Fibroblast of mammary gland (primary cell): Measurements from ENCODE around the gene DHDDS.
A peak's percentile ranks its signal among the peaks of the same experiment; 100 is the strongest.

Experiments
- DNase-seq: peaks from one replicate; pipeline ENCODE4 v3.0.0-alpha.2; 2010; ENCODE audit warnings: low read depth
- H3K4me3 ChIP-seq: 2 replicates; pipeline ENCODE4 v1.5.1; 2011; ENCODE audit warnings: low read depth, mild to moderate bottlenecking, low read length, moderate library complexity; ENCODE audit not compliant: control insufficient read depth
- CTCF ChIP-seq: conservative IDR thresholded peaks from 2 replicates; pipeline ENCODE4 v1.5.1; 2011; ENCODE audit warnings: low read depth, low read length, inconsistent platforms; ENCODE audit not compliant: control insufficient read depth, insufficient read depth

Gene DHDDS

GRCh38 chr1:26395754-26396153 lies 36.4 kb upstream of the DHDDS start:
- H3K4me3 ChIP-seq: no peak overlapping the region
- TF ChIP-seq CTCF: no peak
- no peak for DNase-seq

- DNase-seq: no peak
- H3K4me3 ChIP-seq: no peak overlapping the region
- no peak for TF ChIP-seq CTCF
Measured at GRCh38 chr1:26399034-26399433, 33.1 kb upstream of the DHDDS start.

GRCh38 chr1:26401891-26402290 lies 30.2 kb upstream of the DHDDS start:
- no peak overlapping the region for H3K4me3 ChIP-seq
- no peak for DNase-seq
- TF ChIP-seq CTCF: no peak

GRCh38 chr1:26403656-26404055 lies 28.5 kb upstream of the DHDDS start:
- DNase-seq: no peak
- TF ChIP-seq CTCF: no peak

GRCh38 chr1:26404641-26405040 lies 27.5 kb upstream of the DHDDS start:
- TF ChIP-seq CTCF: no peak
- no peak overlapping the region for H3K4me3 ChIP-seq

More at GRCh38 chr1:26403656-26404055, 28.5 kb upstream of the DHDDS start:
- no peak overlapping the region for H3K4me3 ChIP-seq

GRCh38 chr1:26405281-26405915 lies 26.7 kb upstream of the DHDDS start:
- H3K4me3 ChIP-seq: no peak overlapping the region
- TF ChIP-seq CTCF: no peak
- no peak for DNase-seq

More at GRCh38 chr1:26404641-26405040, 27.5 kb upstream of the DHDDS start:
- DNase-seq: no peak

- TF ChIP-seq CTCF: no peak
- H3K4me3 ChIP-seq: no peak overlapping the region
- DNase-seq: peak; percentile 66
Measured at GRCh38 chr1:26408604-26409003, 23.5 kb upstream of the DHDDS start.
